Gastrocnemius medialis (tissue), 4 donors: Measurements from ENCODE around the gene MT1A. TPM values are rescaled to one million over a fixed set of nuclear protein-coding genes. Genes with fewer than 3 reads are reported as not detected.

Experiments used
- ATAC-seq, 2 donors: fragments of 150-250 bp; one replicate each; pipeline ENCODE4 v1.9.1; 2016
- DNase-seq, 2 donors: peaks; one replicate each; pipeline ENCODE4 v3.0.0-alpha.2; 2019
- H3K27ac ChIP-seq, 4 donors: fragments of 200-600 bp; sonication (generic); 1 replicate in 1 of 4; 2 replicates in 3 of 4; pipeline ENCODE4 v1.5.1; 2016 to 2018; ENCODE audit warnings: mild to moderate bottlenecking in 2 of 4, moderate library complexity in 1 of 4
- H3K27me3 ChIP-seq, 3 donors: fragments of 200-600 bp; sonication (generic) in 2 of 3; 1 replicate in 1 of 3; 2 replicates in 2 of 3; pipeline versions ENCODE4 v1.5.1 to v1.6.0; 2016 to 2019; ENCODE audit warnings: mild to moderate bottlenecking in 1 of 3, moderate library complexity in 1 of 3
- H3K36me3 ChIP-seq, 2 donors: fragments of 200-600 bp; sonication (generic) in 1 of 2; one replicate each; pipeline ENCODE4 v1.5.1; 2017 to 2018
- H3K4me1 ChIP-seq, 2 donors: fragments of 200-600 bp; sonication (generic) in 1 of 2; one replicate each; pipeline ENCODE4 v1.5.1; 2016 to 2017; ENCODE audit warnings: mild to moderate bottlenecking in 2 of 2
- H3K4me3 ChIP-seq, 4 donors: fragments of 200-600 bp; sonication (generic) in 3 of 4; 1 replicate in 1 of 4; 2 replicates in 3 of 4; pipeline ENCODE4 v1.5.1; 2016 to 2019; ENCODE audit warnings: mild to moderate bottlenecking in 2 of 4
- H3K9me3 ChIP-seq, 3 donors: fragments of 200-600 bp; sonication (generic) in 2 of 3; 1 replicate in 1 of 3; 2 replicates in 2 of 3; pipeline ENCODE4 v1.5.1; 2016 to 2019
- POLR2A ChIP-seq, 2 donors: fragments of 450-650 bp; IDR thresholded peaks; one replicate each; pipeline ENCODE4 v1.6.1; 2017; ENCODE audit warnings: antibody characterized with exemption in 2 of 2, mild to moderate bottlenecking in 2 of 2, moderate library complexity in 2 of 2
- in situ Hi-C, 4 donors: fragments of 200-750 bp; cut with MboI; loops; one replicate each; pipeline versions ENCODE4 v1.15.0 to v1.8.0; 2017; ENCODE audit warnings: low sequenced_read_pairs in 4 of 4
- intact Hi-C: fragments of 100-400 bp; cut with DNase I; formaldehyde crosslinking; loops from one replicate; pipeline ENCODE4 v1.15.1; 2023; ENCODE audit warnings: low total_unique reads
- total RNA-seq, 4 donors: library from RNA; depleted of rRNA; stranded (reverse); fragments of >200 nt; gene quantifications; one replicate each; pipeline versions ENCODE4 v1.1.0 to v1.2.3, GENCODE V29; 2016
- TF ChIP-seq, protein P1 (sequence below), 5 experiments: fragments of 450-650 bp in 3 of 5; fragments of 200-600 bp in 2 of 5; sonication (generic) in 2 of 5; IDR thresholded peaks in 4 of 5; conservative IDR thresholded peaks in 1 of 5; 1 replicate in 4 of 5; 2 replicates in 1 of 5; pipeline ENCODE4 v1.5.1; 2016 to 2019; ENCODE audit warnings: antibody characterized with exemption in 5 of 5, mild to moderate bottlenecking in 3 of 5, moderate library complexity in 3 of 5

The MT1A gene
- total RNA-seq, 4 donors from 2014 or later: 17.3 to 34.9 (median 20.2) TPM; not detected in 1

DNA sequence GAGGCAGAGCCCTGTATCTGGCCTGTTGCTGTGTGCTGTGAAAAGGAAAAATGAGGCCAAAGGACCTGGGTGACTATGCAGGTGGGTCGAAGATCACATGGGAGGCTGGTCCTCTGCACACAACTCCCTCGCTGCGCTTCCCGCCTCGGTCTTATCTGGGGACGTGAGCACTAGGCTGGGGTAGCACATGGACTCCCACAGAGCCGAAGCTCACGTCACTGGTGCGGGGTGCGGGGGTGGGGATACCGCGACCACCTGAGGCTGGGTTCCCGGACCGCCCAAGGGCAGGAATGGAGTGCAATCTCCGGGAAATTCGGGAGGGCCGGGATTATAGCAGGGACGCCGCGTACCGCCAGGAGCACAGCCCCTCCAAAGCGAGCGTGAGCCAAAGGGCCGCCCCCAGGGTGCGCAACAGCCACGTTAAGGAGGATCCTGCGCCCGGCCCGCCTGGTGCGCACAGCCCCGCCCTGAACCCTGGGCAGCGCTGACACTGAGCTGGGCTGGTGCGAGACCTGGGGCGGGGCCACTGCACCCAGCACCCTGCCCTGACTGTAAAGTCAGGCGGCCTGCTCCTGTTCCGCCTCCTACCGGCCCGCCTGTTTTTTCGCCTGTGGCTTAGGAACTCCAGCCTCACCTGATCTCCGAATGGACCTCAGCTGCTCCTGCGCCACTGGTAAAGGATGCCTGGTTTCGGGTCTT, 4.8 kb downstream of the MT1A start:
- H3K4me3 ChIP-seq: peak overlapping the region; percentile 29 to 43 (median 38)
- TF ChIP-seq, protein P1, sequence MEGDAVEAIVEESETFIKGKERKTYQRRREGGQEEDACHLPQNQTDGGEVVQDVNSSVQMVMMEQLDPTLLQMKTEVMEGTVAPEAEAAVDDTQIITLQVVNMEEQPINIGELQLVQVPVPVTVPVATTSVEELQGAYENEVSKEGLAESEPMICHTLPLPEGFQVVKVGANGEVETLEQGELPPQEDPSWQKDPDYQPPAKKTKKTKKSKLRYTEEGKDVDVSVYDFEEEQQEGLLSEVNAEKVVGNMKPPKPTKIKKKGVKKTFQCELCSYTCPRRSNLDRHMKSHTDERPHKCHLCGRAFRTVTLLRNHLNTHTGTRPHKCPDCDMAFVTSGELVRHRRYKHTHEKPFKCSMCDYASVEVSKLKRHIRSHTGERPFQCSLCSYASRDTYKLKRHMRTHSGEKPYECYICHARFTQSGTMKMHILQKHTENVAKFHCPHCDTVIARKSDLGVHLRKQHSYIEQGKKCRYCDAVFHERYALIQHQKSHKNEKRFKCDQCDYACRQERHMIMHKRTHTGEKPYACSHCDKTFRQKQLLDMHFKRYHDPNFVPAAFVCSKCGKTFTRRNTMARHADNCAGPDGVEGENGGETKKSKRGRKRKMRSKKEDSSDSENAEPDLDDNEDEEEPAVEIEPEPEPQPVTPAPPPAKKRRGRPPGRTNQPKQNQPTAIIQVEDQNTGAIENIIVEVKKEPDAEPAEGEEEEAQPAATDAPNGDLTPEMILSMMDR (IDR thresholded peaks at IDR 0.05 in 4 of 5, conservative IDR thresholded peaks at IDR 0.05 in 1 of 5): peak in 4 of 5 experiments; percentile 32 to 49 (median 46)
- TF ChIP-seq POLR2A (IDR thresholded peaks at IDR 0.05): no peak
- DNase-seq: peak; percentile 27 to 54
- H3K9me3 ChIP-seq: no peaks in the 10 kb centered on the region
- H3K4me1 ChIP-seq: peaks cover 5 to 20% of the 10 kb centered on the region in 2 donors
- H3K27ac ChIP-seq: peak overlapping the region; percentile 21 to 50 (median 34)
- H3K36me3 ChIP-seq: no peaks in the 10 kb centered on the region
- in situ Hi-C loops: no loop called here
- ATAC-seq: peak; percentile 51 to 59
- intact Hi-C loops: loop anchor here (2.0 kb wide), 1 partner anchor 36 kb away; no protein-coding TSS in a partner anchor
- peaks cover 2 to 11% (median 10%) of the 10 kb centered on the region in 3 donors for H3K27me3 ChIP-seq

DNA sequence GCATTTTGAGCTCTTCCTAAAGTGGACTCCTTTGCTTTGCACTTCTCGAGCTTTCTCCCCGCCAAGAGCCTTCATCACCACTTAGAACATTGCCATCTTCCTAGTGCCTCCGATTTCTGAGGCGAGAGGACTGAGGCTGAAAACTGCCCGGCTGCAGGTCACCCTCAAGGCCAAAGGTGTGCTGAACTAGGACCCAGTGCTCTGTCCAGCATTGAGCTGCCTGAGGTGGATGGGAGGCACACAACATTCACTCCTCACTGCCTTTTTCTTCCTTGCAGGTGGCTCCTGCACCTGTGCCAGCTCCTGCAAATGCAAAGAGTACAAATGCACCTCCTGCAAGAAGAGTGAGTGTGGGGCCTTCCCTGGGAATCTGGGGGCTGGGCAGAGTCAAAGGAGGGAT, 5.4 kb downstream of the MT1A start:
- peaks cover 2 to 10% (median 8%) of the 10 kb centered on the region in 3 donors for H3K27me3 ChIP-seq

DNA sequence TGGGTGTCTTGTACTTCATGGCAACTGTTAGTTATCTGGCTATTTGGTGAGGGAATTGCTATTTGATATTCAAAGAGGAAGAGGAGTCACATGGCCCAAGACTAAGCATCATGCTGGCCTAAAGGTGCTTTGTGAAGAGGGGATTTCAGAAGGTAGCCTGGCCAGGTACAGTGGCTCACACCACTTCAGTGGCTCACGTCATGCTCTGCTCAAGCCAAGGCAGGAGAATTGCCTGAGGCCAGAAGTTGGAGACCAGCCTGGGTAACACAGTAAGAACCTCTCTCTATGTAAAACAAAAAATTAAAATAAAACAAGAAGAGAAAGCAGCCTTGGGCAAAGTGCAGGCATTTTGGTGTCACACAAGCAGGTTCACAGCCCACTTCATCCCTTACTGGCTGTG, 6.8 kb downstream of the MT1A start:
- intact Hi-C loops: no loop called here
- Histone ChIP-seq H3K27ac (no peak overlapping the region), H3K4me1 (peaks cover 0 to 12% of the 10 kb centered on the region in 2 donors), H3K36me3 (no peaks in the 10 kb centered on the region), H3K9me3 (no peaks in the 10 kb centered on the region), H3K4me3 (no peak overlapping the region), H3K27me3 (peaks cover 2 to 8% (median 7%) of the 10 kb centered on the region in 3 donors)
- in situ Hi-C loops: no loop called here
- DNase-seq: no peak
- TF ChIP-seq POLR2A (IDR thresholded peaks at IDR 0.05): no peak
- TF ChIP-seq, protein P1 (IDR thresholded peaks at IDR 0.05 in 4 of 5, conservative IDR thresholded peaks at IDR 0.05 in 1 of 5): no peak
- ATAC-seq: no peak

More for the DNA sequence above, 5.4 kb downstream of the MT1A start:
- intact Hi-C loops (loop anchor here (2.0 kb wide), 1 partner anchor 37 kb away; no protein-coding TSS in a partner anchor), in situ Hi-C loops (no loop called here)
- TF ChIP-seq, protein P1 (IDR thresholded peaks at IDR 0.05 in 4 of 5, conservative IDR thresholded peaks at IDR 0.05 in 1 of 5): no peak
- no peak for TF ChIP-seq POLR2A (IDR thresholded peaks at IDR 0.05)
- ATAC-seq (no peak), DNase-seq (no peak)
- Histone ChIP-seq H3K36me3 (no peaks in the 10 kb centered on the region), H3K9me3 (no peaks in the 10 kb centered on the region), H3K4me3 (peak overlapping the region; percentile 29 to 43 (median 38)), H3K27ac (peak overlapping the region in 1 of 4 donors; percentile 32), H3K4me1 (peaks cover 1 to 16% of the 10 kb centered on the region in 2 donors)

DNA sequence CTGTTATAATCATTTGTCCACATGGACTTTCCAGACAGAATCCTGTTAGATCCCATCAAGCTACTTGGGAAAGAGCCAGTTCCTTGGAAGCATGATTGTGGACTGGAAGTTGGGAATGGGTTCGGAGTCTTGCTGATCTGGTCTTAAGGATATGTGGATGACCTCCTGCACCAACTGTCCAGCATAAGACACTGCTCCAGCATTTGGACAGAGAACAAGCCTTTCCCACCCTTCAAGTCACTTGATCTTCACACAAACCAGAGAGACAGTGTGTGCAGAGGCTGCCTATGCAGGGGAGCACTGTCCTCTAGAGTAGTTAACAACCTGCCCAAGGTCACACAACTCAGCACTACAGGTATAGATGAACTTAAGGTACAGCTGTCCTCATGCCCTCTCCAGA, 7.4 kb downstream of the MT1A start:
- DNase-seq: no peak
- H3K27me3 ChIP-seq: peaks cover 2 to 8% (median 7%) of the 10 kb centered on the region in 3 donors
- H3K36me3 ChIP-seq: no peaks in the 10 kb centered on the region
- peaks cover 0 to 12% of the 10 kb centered on the region in 2 donors for H3K4me1 ChIP-seq
- intact Hi-C loops: no loop called here
- in situ Hi-C loops: no loop called here
- no peaks in the 10 kb centered on the region for H3K9me3 ChIP-seq
- no peak overlapping the region for H3K4me3 ChIP-seq
- TF ChIP-seq, protein P1 (IDR thresholded peaks at IDR 0.05 in 4 of 5, conservative IDR thresholded peaks at IDR 0.05 in 1 of 5): no peak
- no peak for TF ChIP-seq POLR2A (IDR thresholded peaks at IDR 0.05)
- ATAC-seq: no peak
- H3K27ac ChIP-seq: no peak overlapping the region
